HL-60 (cell line): ENCODE data around the gene GMDS.

Experiments used
- DNase-seq, 2 experiments: peaks; one replicate each; pipeline ENCODE4 v3.0.0-alpha.2; 2010 to 2020; ENCODE audit warnings: low read depth in 1 of 2, low spot score in 1 of 2
- H3K27ac ChIP-seq: fragments of 250-450 bp; sonication (Bioruptor Pico); replicated peaks from 2 replicates; pipeline ENCODE4 v1.5.1; 2020; ENCODE audit warnings: mild to moderate bottlenecking, moderate library complexity
- H3K27me3 ChIP-seq: fragments of 250-450 bp; sonication (Bioruptor Pico); 2 replicates; pipeline ENCODE4 v1.5.1; 2021; ENCODE audit warnings: mild to moderate bottlenecking, moderate library complexity; ENCODE audit not compliant: insufficient read depth, poor library complexity, severe bottlenecking
- H3K4me3 ChIP-seq: replicated peaks from 2 replicates; pipeline ENCODE4 v1.5.1; 2011; ENCODE audit warnings: mild to moderate bottlenecking, control low read depth, low read length; ENCODE audit not compliant: insufficient read depth
- CTCF ChIP-seq: IDR thresholded peaks from one replicate; pipeline ENCODE4 v1.5.1; 2011; ENCODE audit warnings: low read length, control low read depth, inconsistent platforms; ENCODE audit not compliant: insufficient read depth
- GABPA ChIP-seq: IDR thresholded peaks from 2 replicates; pipeline ENCODE4 v1.6.1; 2012; ENCODE audit warnings: low read depth
- POLR2AphosphoS5 ChIP-seq: IDR thresholded peaks from 2 replicates; pipeline ENCODE4 v1.6.1; 2012; ENCODE audit warnings: low read depth
- REST ChIP-seq: IDR thresholded peaks from 2 replicates; pipeline ENCODE4 v1.6.1; 2012; ENCODE audit warnings: low read depth; ENCODE audit not compliant: insufficient replicate concordance
- SPI1 ChIP-seq: IDR thresholded peaks from 2 replicates; pipeline ENCODE4 v1.6.1; 2012; ENCODE audit warnings: low read depth, mild to moderate bottlenecking, borderline replicate concordance

The GMDS gene

GRCh38 chr6:1747003-1747402, 498.4 kb downstream of the GMDS start:
- no peak for DNase-seq
- Histone ChIP-seq H3K4me3 (no peak overlapping the region), H3K27ac (no peak overlapping the region), H3K27me3 (no peaks in the 10 kb centered on the region)
- TF ChIP-seq GABPA (no peak), REST (no peak), POLR2AphosphoS5 (no peak), SPI1 (no peak), CTCF (no peak)

- DNase-seq = no peak
- Histone ChIP-seq H3K27me3 (no peaks in the 10 kb centered on the region), H3K4me3 (no peak overlapping the region), H3K27ac (no peak overlapping the region)
- TF ChIP-seq SPI1 (no peak), REST (no peak), POLR2AphosphoS5 (no peak), GABPA (no peak), CTCF (no peak)
Observed at GRCh38 chr6:1745814-1746213, 499.6 kb downstream of the GMDS start.

- H3K27me3 ChIP-seq = no peaks in the 10 kb centered on the region
- no peak for DNase-seq
- no peak for TF ChIP-seq CTCF
- no peak for TF ChIP-seq POLR2AphosphoS5
- TF ChIP-seq GABPA = no peak
- TF ChIP-seq REST = no peak
- no peak for TF ChIP-seq SPI1
- H3K27ac ChIP-seq = no peak overlapping the region
- H3K4me3 ChIP-seq = no peak overlapping the region
Observed at GRCh38 chr6:1744543-1744942, 500.9 kb downstream of the GMDS start.
